GM19463 (cell line): ENCODE data around the gene MYO16.

Experiments
- ATAC-seq: cut with Tn5 transposase; IDR thresholded peaks from one replicate; pipeline ENCODE4 v1.9.1; 2021; ENCODE audit warnings: mild to moderate bottlenecking, moderate library complexity; ENCODE audit not compliant: unreplicated experiment

The MYO16 gene

GRCh38 chr13:108925070-108925469, 295.7 kb downstream of the MYO16 start:
- no peak for ATAC-seq

GRCh38 chr13:108926862-108927261, 297.5 kb downstream of the MYO16 start:
- no peak for ATAC-seq

- no peak for ATAC-seq
These were observed 298.2 kb downstream of the MYO16 start for GRCh38 chr13:108927615-108928014.

- no peak for ATAC-seq
These were observed 300.3 kb downstream of the MYO16 start for GRCh38 chr13:108929532-108930206.

GRCh38 chr13:108932196-108932595, 302.8 kb downstream of the MYO16 start:
- no peak for ATAC-seq

- no peak for ATAC-seq
These were observed 303.6 kb downstream of the MYO16 start for GRCh38 chr13:108933061-108933460.

GRCh38 chr13:108938155-108938554, 308.7 kb downstream of the MYO16 start:
- no peak for ATAC-seq

- no peak for ATAC-seq
These were observed 310.7 kb downstream of the MYO16 start for GRCh38 chr13:108940121-108940520.

- no peak for ATAC-seq
These were observed 314.4 kb downstream of the MYO16 start for GRCh38 chr13:108943842-108944241.

- ATAC-seq: no peak
These were observed 315.3 kb downstream of the MYO16 start for GRCh38 chr13:108944760-108945159.

GRCh38 chr13:108947551-108948030, 318.2 kb downstream of the MYO16 start:
- ATAC-seq: no peak

GRCh38 chr13:108948251-108948671, 318.9 kb downstream of the MYO16 start:
- no peak for ATAC-seq

- ATAC-seq: no peak
These were observed 321.1 kb downstream of the MYO16 start for GRCh38 chr13:108950333-108951010.

GRCh38 chr13:108955741-108956140, 326.3 kb downstream of the MYO16 start:
- no peak for ATAC-seq

GRCh38 chr13:108957369-108958012, 328.1 kb downstream of the MYO16 start:
- ATAC-seq: no peak

GRCh38 chr13:108958013-108958376, 328.6 kb downstream of the MYO16 start:
- ATAC-seq: no peak

GRCh38 chr13:108959234-108959633, 329.8 kb downstream of the MYO16 start:
- no peak for ATAC-seq

GRCh38 chr13:108960006-108960405, 330.6 kb downstream of the MYO16 start:
- ATAC-seq: no peak

- ATAC-seq: peak; percentile 94
These were observed 332.2 kb downstream of the MYO16 start for GRCh38 chr13:108961542-108962125.

GRCh38 chr13:108962654-108963053, 333.2 kb downstream of the MYO16 start:
- ATAC-seq: no peak

- ATAC-seq: no peak
These were observed 333.9 kb downstream of the MYO16 start for GRCh38 chr13:108963276-108963810.
